Measurements from ENCODE around the gene SCUBE1.

The SCUBE1 gene

DNA sequence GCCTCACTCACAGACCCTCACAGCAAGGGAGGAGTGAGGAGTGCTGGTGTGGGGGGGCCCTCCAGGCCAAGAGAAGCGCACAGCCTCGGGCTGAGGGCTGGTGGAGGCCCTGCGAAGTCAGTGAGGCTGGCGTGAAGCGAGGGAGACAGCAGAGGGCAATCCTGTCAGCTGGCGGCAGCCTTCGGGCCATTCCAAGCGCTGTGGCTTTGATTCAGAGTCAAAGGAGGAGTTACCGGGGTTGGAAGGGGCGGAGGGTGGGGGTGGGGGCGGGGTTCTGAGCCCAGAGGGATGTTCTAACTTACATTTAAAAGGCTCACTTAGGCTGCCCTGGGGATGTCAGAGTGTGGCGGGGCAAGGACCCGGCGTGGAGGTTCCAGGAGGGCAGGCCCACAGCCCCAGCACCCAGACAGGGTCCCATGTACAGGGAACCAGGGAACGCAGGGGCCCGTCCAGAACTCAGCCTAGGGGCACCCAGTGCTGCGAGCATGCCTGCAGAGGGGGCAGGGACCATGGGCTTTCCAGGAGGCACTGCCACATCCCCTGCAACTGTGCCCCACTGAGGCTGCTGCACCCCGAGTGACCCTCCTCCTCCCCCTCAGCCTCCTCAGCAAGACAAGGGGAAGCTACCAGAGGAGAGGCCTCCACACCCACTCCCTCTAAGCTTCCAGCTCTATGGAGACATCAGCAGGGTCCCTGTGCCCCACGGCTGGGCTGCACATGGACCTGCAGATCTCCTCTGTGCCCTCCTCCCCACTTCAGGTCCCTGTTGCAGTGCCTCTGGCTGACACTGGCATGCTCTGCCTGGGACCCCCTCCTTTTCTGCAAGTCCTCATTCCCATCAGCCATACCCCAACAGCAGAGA lies 116.6 kb downstream of the SCUBE1 start:
- no peak overlapping the region for H3K23ac ChIP-seq (ENCODE audit: low read length)
- H3K4me2 ChIP-seq (ENCODE audit: low read length), result no peak overlapping the region

DNA sequence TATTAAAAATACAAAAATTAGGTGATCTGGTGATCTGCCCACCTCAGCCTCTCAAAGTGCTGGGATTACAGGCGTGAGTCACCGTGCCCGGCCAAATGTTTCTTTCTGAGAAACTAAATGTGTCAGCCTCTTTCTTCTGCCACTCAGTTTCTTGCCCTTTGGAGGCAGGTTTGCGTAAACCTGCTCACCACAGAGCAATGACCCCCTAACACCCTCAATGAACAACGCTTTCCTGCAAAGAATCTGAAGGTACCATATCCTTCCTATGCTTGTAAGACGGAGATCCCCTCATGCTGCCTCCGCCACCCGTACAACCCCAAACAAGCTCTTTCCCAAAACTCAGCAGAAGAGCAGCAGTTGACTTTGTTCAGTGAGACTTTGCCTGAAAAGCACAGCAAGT lies 117.6 kb downstream of the SCUBE1 start:
- H2BK120ac ChIP-seq (ENCODE audit: insufficient read depth, low read length, poor library complexity), result no peak overlapping the region
- H3K79me2 ChIP-seq (ENCODE audit: control insufficient read depth, insufficient read depth, low read length, poor library complexity), result no peaks in the 10 kb centered on the region
- H3K4me3 ChIP-seq (ENCODE audit: low read depth, low read length), result no peak overlapping the region
- H4K91ac ChIP-seq (ENCODE audit: low read depth, low read length), result no peak overlapping the region
- no peak overlapping the region for H2BK5ac ChIP-seq (ENCODE audit: low read depth, low read length, poor library complexity)
- peaks cover 2% of the 10 kb centered on the region for H3K9me3 ChIP-seq (ENCODE audit: insufficient read depth, low read depth, low read length)
- no peak overlapping the region for H3K18ac ChIP-seq (ENCODE audit: low read length)
- no peaks in the 10 kb centered on the region for H3K27me3 ChIP-seq (ENCODE audit: insufficient read depth, low read length)
- H2AK5ac ChIP-seq (ENCODE audit: low read length), result no peak overlapping the region
- H2BK12ac ChIP-seq (ENCODE audit: low read length), result no peak overlapping the region
- no peaks in the 10 kb centered on the region for H3K36me3 ChIP-seq (ENCODE audit: control insufficient read depth in 1 of 2, insufficient read depth in 2 of 2, low read length in 2 of 2)
- no peak overlapping the region for H3K23ac ChIP-seq (ENCODE audit: low read length)
- H4K12ac ChIP-seq (ENCODE audit: low read depth, low read length), result no peak overlapping the region
- WGBS (ENCODE audit: extremely low coverage, insufficient coverage, insufficient read length), result no CpG with 5 or more reads among the region's 8 CpGs
- H3K4me2 ChIP-seq (ENCODE audit: low read length), result no peak overlapping the region
- H3K14ac ChIP-seq (ENCODE audit: low read length), result no peak overlapping the region
- no peak for DNase-seq
- H3K27ac ChIP-seq (ENCODE audit: low read depth, low read length), result no peak overlapping the region
- H3K79me1 ChIP-seq (ENCODE audit: low read length), result no peaks in the 10 kb centered on the region
- H2AFZ ChIP-seq (ENCODE audit: insufficient read depth, low read length, poor library complexity), result no peak overlapping the region
- H3K9ac ChIP-seq (ENCODE audit: low read length), result no peak overlapping the region
- peaks cover 0 to 2% of the 10 kb centered on the region in 2 experiments for H3K4me1 ChIP-seq (ENCODE audit: control insufficient read depth in 1 of 2, insufficient read depth in 2 of 2, low read length in 2 of 2)
- no peak overlapping the region for H3K4ac ChIP-seq (ENCODE audit: low read depth, low read length)
- H4K8ac ChIP-seq (ENCODE audit: low read depth, low read length), result no peak overlapping the region

More for the DNA sequence above, 116.6 kb downstream of the SCUBE1 start:
- no peaks in the 10 kb centered on the region for H3K79me1 ChIP-seq (ENCODE audit: low read length)
- H3K27me3 ChIP-seq (ENCODE audit: insufficient read depth, low read length), result no peaks in the 10 kb centered on the region
- H4K8ac ChIP-seq (ENCODE audit: low read depth, low read length), result no peak overlapping the region
- H3K4me1 ChIP-seq (ENCODE audit: control insufficient read depth in 1 of 2, insufficient read depth in 2 of 2, low read length in 2 of 2), result peaks cover 0 to 2% of the 10 kb centered on the region in 2 experiments
- WGBS (ENCODE audit: extremely low coverage, insufficient coverage, insufficient read length), result no CpG with 5 or more reads among the region's 19 CpGs
- H3K9ac ChIP-seq (ENCODE audit: low read length), result no peak overlapping the region
- no peak overlapping the region for H3K27ac ChIP-seq (ENCODE audit: low read depth, low read length)
- no peaks in the 10 kb centered on the region for H3K79me2 ChIP-seq (ENCODE audit: control insufficient read depth, insufficient read depth, low read length, poor library complexity)
- no peaks in the 10 kb centered on the region for H3K36me3 ChIP-seq (ENCODE audit: control insufficient read depth in 1 of 2, insufficient read depth in 2 of 2, low read length in 2 of 2)
- peaks cover 2% of the 10 kb centered on the region for H3K9me3 ChIP-seq (ENCODE audit: insufficient read depth, low read depth, low read length)
- no peak overlapping the region for H2BK12ac ChIP-seq (ENCODE audit: low read length)
- H3K4me3 ChIP-seq (ENCODE audit: low read depth, low read length), result no peak overlapping the region
- no peak overlapping the region for H2AFZ ChIP-seq (ENCODE audit: insufficient read depth, low read length, poor library complexity)
- no peak overlapping the region for H2BK120ac ChIP-seq (ENCODE audit: insufficient read depth, low read length, poor library complexity)
- no peak overlapping the region for H4K12ac ChIP-seq (ENCODE audit: low read depth, low read length)
- H3K18ac ChIP-seq (ENCODE audit: low read length), result no peak overlapping the region
- no peak for DNase-seq
- no peak overlapping the region for H3K14ac ChIP-seq (ENCODE audit: low read length)
- H4K91ac ChIP-seq (ENCODE audit: low read depth, low read length), result no peak overlapping the region
- H2BK5ac ChIP-seq (ENCODE audit: low read depth, low read length, poor library complexity), result no peak overlapping the region
- H2AK5ac ChIP-seq (ENCODE audit: low read length), result no peak overlapping the region
- H3K4ac ChIP-seq (ENCODE audit: low read depth, low read length), result no peak overlapping the region

DNA sequence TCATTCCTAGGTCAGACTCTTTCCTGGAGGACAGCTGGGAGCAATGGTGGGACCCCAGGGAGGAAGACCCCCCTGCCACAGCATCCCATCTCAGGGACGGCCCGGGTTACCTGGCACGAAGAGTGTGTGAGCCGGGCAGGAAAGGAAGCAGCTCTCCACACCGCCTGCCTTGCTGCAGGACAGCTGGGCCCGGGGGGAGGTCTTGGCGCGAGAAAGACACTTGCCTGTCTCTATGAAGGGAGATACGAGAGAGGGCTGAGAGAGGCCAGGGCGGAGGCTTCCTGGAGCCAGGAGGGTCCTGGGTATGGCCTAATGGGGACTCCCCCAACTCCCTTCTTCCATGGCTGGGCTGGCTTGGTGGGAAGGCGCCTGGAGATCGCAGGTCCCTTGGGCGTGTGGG lies 120.2 kb downstream of the SCUBE1 start:
- Histone ChIP-seq H3K14ac (ENCODE audit: low read length) (no peak overlapping the region), H3K4me3 (ENCODE audit: low read depth, low read length) (no peak overlapping the region), H2AK5ac (ENCODE audit: low read length) (no peak overlapping the region), H3K79me2 (ENCODE audit: control insufficient read depth, insufficient read depth, low read length, poor library complexity) (no peaks in the 10 kb centered on the region), H2BK12ac (ENCODE audit: low read length) (no peak overlapping the region), H3K4me2 (ENCODE audit: low read length) (no peak overlapping the region), H3K9ac (ENCODE audit: low read length) (no peak overlapping the region), H3K9me3 (ENCODE audit: insufficient read depth, low read depth, low read length) (peaks cover 3% of the 10 kb centered on the region), H4K8ac (ENCODE audit: low read depth, low read length) (no peak overlapping the region), H3K79me1 (ENCODE audit: low read length) (no peaks in the 10 kb centered on the region), H3K23ac (ENCODE audit: low read length) (no peak overlapping the region), H3K18ac (ENCODE audit: low read length) (no peak overlapping the region), H3K36me3 (ENCODE audit: control insufficient read depth in 1 of 2, insufficient read depth in 2 of 2, low read length in 2 of 2) (no peaks in the 10 kb centered on the region), H3K4me1 (ENCODE audit: control insufficient read depth in 1 of 2, insufficient read depth in 2 of 2, low read length in 2 of 2) (peaks cover 0 to 2% of the 10 kb centered on the region in 2 experiments), H3K4ac (ENCODE audit: low read depth, low read length) (no peak overlapping the region), H2BK120ac (ENCODE audit: insufficient read depth, low read length, poor library complexity) (no peak overlapping the region), H2AFZ (ENCODE audit: insufficient read depth, low read length, poor library complexity) (no peak overlapping the region), H3K27ac (ENCODE audit: low read depth, low read length) (no peak overlapping the region), H4K12ac (ENCODE audit: low read depth, low read length) (no peak overlapping the region), H2BK5ac (ENCODE audit: low read depth, low read length, poor library complexity) (no peak overlapping the region), H4K91ac (ENCODE audit: low read depth, low read length) (no peak overlapping the region), H3K27me3 (ENCODE audit: insufficient read depth, low read length) (no peaks in the 10 kb centered on the region)
- WGBS (ENCODE audit: extremely low coverage, insufficient coverage, insufficient read length), result no CpG with 5 or more reads among the region's 13 CpGs
- no peak for DNase-seq

DNA sequence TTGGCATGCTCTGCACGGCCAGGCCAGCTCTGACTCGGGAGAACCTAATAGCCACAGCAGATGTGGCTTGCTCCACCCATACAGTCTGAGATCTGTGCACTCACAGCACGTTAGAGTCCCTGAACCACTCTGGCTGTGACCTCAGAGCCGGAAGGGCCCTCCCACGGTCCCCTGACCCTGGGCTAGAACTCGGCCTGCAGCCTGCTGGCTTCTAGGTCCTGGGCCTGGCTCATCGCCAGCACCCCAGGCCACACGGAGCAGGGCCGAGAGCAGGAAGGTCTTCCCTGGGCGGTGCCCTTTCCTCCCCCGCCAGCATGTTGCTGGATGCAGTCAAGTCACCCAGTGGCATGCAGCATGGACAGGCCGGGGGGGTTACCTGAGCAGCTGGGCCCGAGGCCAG lies 120.9 kb downstream of the SCUBE1 start:
- Histone ChIP-seq H3K9me3 (ENCODE audit: insufficient read depth, low read depth, low read length) (peaks cover 6% of the 10 kb centered on the region), H3K27ac (ENCODE audit: low read depth, low read length) (no peak overlapping the region), H2BK12ac (ENCODE audit: low read length) (no peak overlapping the region), H3K4me2 (ENCODE audit: low read length) (no peak overlapping the region), H4K91ac (ENCODE audit: low read depth, low read length) (no peak overlapping the region), H4K12ac (ENCODE audit: low read depth, low read length) (no peak overlapping the region), H3K79me1 (ENCODE audit: low read length) (no peaks in the 10 kb centered on the region), H3K27me3 (ENCODE audit: insufficient read depth, low read length) (no peaks in the 10 kb centered on the region), H3K9ac (ENCODE audit: low read length) (no peak overlapping the region), H3K36me3 (ENCODE audit: control insufficient read depth in 1 of 2, insufficient read depth in 2 of 2, low read length in 2 of 2) (no peaks in the 10 kb centered on the region), H2AFZ (ENCODE audit: insufficient read depth, low read length, poor library complexity) (no peak overlapping the region), H2AK5ac (ENCODE audit: low read length) (no peak overlapping the region), H3K14ac (ENCODE audit: low read length) (no peak overlapping the region), H4K8ac (ENCODE audit: low read depth, low read length) (no peak overlapping the region), H3K4ac (ENCODE audit: low read depth, low read length) (no peak overlapping the region), H2BK120ac (ENCODE audit: insufficient read depth, low read length, poor library complexity) (no peak overlapping the region), H3K79me2 (ENCODE audit: control insufficient read depth, insufficient read depth, low read length, poor library complexity) (no peaks in the 10 kb centered on the region), H2BK5ac (ENCODE audit: low read depth, low read length, poor library complexity) (no peak overlapping the region), H3K23ac (ENCODE audit: low read length) (no peak overlapping the region), H3K4me1 (ENCODE audit: control insufficient read depth in 1 of 2, insufficient read depth in 2 of 2, low read length in 2 of 2) (peaks cover 0 to 2% of the 10 kb centered on the region in 2 experiments), H3K4me3 (ENCODE audit: low read depth, low read length) (no peak overlapping the region), H3K18ac (ENCODE audit: low read length) (no peak overlapping the region)
- no CpG with 5 or more reads among the region's 13 CpGs for WGBS (ENCODE audit: extremely low coverage, insufficient coverage, insufficient read length)
- no peak for DNase-seq
